HG02870 (cell line): ENCODE measurements around the gene XPOT.

Experiments
- ATAC-seq: cut with Tn5 transposase; IDR thresholded peaks from one replicate; pipeline ENCODE4 v1.9.1; 2021; ENCODE audit warnings: mild to moderate bottlenecking, moderate library complexity; ENCODE audit not compliant: unreplicated experiment

XPOT gene

DNA sequence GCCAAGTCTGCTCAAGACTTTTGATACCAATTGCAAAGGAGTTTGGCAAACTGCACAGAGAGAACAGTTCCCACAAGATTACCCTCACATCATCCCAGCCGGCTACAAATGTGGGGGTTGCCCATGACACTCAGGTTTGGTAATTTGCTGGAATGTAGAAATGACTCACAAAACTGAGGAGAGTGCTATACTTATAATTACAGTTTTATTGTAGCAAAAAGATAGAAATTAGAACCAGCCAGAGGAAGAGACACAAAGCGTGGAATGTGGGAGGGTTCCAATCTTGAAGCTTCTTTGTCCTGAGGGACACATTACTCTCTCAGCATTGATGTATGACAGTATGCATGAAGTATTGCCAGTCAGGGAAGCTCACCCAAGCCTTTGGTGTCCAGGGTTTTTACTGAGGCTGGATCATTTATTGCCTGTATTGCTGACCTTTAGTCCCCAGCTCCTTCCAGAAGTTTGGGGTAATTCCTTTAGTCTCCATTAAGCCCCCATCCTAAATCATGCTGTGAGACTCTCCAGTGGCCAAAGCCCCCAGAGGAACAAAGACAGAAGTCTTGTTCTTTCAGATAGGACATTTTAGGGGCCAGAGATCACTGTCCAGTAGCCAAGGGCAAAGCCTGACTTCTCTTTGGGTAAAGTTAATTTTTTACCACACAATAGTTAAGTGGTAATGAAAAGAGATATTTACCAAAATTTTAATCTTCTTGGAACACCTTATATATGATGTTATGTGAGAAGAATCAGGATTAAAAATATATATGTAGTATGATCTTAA, 57.6 kb downstream of the XPOT start:
- ATAC-seq, result no peak

DNA sequence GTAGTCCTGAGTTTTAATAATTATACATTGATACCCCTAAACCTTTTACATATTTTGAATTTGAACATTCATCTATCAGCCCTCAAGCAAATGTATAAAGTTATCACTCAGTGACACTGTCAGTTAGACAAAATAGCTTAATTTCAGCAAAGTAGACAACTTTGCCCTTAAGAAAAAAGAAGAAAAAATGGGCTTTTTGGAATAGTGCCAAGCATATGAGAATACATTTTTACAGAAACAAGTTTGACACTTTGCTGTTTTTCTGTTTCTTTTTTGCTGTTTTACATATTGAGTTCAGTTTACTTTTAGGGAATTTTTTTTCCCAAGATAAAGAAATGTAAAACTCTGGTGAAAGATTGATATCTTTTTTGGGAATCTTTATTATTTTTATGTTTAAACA, 62.0 kb downstream of the XPOT start:
- no peak for ATAC-seq

DNA sequence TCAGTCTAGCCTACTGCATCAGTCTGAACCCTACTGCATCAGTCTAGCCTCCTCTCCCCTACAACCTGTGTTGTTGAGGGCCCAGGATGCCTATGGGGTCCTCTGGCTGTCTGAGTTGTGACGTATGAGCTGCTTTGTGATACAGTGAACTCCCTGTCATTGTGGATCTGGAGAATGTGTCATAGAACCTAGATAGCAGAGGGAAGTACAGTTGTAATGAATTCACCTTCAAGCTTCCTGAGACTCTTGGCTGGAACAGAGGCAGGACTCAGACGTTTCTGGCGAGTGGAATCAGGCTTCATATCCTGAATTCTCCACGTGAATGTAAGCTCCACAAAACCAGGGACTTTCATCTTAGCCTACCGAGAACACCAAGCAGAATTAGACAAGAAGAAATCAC, 64.8 kb downstream of the XPOT start:
- no peak for ATAC-seq

DNA sequence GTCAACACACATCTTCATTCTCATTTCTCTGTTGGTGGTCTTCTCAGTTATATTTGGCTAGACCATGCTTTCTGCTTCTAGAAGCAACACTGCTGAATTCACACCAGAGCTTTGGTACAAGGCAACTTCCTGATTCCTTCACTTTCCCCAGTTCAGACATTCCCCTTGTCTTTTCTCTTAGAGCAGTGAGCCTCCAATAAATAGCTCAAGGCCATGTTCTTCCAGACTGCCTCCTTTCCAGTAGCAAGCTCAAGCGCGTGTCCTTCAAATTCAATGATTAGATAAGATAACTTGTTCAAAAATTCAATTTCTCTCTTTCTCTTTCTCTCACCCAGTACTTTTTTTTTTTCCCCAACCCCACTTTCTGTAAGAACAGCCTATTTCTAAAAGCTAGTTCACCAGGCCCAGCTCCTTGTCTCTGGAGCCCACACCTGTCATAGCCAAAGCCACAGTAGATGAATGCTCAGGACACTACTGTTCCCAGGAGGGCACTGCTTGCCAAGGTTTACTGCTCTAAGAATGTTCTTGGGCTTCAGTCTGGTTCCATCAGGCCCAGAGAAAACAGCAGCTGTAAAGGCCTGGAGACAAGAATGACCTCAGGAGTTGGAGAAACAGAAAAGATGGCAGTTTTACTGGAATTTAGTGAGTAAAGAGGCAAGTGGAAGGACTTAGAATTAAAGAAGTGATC, 65.4 kb downstream of the XPOT start:
- no peak for ATAC-seq

DNA sequence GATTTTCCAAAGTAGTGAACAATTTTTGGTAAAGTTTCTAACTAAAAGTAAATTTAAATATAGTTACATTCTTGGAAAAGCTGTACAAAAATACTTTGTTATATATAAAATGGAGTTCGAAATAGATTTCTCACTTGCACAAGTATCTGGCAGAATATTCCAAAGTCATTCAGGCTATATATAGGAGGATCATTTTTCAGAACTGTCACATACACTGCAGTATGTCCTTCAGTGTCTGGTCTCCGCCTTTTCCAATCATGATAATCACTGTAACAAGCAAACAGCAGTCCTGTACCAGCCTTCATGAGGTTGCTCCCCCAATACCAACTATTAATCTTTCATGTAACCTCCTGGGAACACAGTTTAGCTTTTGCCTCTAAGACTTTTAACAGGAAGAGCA, 66.3 kb downstream of the XPOT start:
- ATAC-seq, result no peak

DNA sequence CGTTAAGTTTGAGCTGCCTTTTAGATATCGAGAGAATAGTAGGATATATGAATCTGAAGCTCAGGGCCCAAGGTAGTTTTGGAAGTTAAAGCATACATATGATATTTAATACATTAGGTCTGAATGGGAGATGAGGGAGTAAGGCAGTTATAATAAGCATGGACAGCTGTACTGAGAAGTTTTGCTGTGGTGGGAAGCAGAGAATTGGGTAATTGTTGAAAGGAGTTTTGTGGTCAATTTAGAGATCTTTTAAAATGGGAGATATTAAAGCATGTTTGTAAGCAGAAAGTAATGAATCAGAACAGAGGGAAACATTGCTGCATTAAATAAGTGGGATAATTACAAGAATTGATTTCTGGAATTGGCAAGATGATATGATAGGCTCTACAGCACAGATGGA, 69.0 kb downstream of the XPOT start:
- ATAC-seq, result no peak

DNA sequence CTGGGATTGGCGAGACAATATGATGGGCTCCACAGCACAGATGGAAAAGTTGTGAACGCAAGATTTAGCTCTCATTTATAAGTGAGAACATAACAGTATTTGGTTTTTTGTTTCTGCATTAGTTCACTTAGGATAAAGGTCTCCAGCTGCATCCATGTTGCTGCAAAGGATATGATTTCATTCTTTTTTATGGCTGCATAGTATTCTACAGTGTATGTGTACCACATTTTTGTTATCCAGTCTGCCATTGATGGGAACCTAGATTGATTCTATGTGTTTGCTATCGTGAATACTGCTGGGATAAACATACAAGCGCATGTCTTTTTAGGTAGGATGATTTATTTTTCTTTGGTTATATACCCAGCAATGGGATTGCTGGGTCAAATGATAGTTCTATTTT, 71.3 kb downstream of the XPOT start:
- no peak for ATAC-seq

DNA sequence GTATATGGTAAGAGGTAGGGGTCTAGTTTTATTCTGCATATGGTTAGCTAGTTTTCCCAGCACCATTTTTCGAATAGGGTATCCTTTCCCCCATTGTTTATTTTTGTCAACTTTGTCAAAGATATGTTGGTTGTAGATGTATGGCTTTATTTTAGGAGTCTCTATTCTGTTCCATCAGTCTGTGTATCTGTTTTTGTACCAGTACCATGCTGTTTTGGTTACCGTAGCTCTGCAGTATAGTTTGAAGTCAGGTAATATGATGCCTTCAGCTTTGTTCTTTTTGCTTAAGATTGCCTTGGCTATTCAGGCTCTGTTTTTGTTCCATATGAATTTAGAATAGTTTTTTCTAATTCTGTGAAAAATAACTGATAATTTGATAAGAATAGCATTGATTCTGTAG, 72.7 kb downstream of the XPOT start:
- ATAC-seq, result no peak

DNA sequence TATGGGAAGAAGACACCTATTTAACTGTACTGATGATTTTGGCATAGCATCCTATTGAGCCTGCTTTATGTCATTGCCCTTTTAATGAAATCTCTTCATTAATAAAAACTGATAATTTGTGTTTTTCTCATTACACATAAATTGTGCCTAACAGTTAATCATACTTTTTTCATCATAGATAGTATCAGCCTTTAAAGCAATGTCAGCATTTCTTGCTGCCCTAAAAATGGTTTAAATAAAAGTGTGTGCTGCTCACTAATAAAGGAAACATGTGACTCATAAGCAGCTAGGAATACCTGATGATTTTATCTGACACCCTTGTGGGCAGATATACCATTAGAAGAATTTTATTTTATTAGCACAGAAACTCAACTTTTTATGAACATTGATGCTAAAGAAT, 74.5 kb downstream of the XPOT start:
- ATAC-seq, result no peak

DNA sequence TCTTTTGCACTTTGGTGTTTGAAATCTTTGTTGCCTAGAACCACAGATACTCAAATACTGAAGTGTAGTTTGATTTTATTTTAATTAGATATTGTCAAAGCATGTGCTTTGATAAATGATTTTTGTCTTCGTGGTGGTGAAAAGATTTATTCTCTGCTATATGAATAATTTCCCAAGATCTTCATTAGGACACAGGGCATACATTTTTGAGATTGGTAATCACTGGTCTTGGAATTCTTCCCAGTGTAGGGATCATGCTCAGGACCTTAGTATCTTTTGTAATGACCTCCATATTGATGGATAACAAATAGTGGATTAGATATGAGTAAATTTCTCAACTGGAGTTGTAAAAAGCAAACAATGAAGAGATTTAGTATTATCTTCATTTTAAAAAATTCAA, 76.0 kb downstream of the XPOT start:
- ATAC-seq, result no peak

DNA sequence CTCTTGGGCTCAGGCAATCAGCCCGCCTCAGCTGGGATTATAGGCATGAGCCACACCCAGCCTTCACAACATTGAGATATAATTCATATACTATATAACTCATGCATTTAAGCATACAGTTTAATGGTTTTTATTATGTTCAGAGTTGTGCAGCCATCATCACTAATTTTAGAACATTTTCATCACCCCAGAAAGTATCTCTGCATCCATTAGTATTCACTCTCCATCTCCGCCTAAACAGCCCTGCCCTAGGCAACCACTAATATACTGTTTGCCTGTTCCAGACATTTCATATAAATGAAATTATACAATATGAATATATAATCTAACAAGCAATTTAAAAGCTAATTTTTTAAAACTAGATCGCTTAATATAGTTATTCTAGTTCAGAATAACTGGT, 82.5 kb downstream of the XPOT start:
- ATAC-seq, result no peak

DNA sequence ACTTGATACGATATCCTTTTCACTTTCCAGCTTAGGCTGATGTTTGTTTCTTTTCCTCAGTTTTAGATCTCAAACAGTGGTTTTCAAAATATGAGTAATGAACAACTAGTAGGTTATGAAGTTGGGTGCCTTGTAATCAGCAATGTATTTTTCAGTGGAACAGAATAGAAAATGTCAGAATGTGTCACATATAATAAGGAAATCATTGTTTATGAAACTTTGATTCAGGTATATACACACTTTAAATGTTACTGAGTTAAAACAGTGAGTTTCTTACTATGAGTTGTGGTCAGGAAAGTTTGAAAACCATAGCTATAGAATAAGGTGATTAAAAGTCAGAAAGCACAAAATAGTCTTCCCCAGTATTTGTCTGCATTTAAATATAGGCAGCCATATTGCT, 87.5 kb downstream of the XPOT start:
- ATAC-seq, result no peak

DNA sequence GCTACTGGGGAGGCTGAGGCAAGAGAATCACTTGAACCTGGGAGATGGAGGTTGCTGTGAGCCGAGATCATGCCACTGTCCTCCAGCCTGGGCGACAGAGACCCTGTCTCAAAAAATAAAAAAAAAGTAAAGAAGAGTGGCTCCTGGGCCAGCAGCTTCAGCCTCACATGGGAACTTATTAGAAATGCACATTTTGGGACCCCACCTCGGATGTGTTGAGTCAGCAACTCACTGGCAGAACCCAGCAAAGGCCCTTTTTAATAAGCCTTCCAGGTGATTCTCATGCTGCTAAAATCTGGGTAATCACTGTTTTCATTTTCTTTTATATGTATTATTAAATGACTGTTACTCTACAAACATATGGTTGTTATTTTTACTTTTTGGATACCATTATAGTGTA, 89.3 kb downstream of the XPOT start:
- no peak for ATAC-seq

DNA sequence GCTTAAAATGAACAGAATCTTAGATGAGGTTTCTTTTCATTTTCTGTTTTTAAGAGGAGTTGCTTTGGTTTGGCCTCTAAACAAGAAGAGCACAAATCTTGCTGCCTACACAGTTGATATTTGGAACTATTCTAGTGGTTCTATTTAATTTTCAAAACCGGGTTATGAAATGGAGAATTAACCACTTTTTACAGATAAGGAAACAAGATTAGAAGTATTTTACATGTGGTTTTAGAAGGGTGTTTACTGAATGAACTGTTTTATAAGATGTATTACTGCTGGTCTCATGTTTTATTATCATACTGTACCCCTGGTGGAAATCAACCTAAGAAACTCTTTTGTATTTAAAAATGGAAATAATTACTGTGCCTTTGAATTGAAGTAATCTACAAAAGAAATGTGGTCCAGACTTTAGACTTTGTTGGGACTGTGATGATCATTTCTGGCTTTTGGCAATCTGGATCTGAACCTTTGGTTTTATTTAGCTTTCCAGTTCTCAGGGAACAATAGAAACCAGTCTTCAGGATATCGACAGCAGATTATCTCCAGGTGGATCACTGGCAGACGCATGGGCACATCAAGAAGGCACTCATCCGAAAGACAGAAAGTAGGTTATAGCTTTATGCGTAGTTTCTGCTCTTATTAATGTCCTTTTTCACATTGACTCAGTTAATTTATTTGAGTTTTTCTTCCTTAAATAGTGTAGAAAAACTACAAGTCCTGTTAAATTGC, 91.0 kb downstream of the XPOT start:
- ATAC-seq, result no peak

DNA sequence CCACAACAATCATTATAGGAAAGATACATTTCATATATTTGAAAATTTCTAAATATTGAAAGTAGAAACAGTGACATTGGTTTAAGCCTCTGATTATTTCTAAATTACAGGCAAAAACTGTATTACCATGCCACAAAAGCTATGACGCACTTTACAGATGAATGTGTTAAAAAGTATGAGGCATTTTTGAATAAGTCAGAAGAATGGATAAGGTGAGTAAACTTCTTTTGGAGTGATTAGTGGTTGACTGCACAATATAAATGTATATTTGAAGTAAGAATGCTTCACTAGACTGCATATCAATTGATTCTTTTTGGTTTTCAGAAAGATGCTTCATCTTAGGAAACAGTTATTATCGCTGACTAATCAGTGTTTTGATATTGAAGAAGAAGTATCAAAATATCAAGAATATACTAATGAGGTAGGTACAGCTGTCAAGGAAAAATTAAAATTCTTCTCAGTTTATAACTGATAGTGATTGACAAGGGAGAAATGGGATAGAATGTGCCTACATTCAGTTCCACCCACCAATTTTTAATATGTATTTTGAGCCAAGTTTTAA, 92.7 kb downstream of the XPOT start:
- ATAC-seq, result no peak

DNA sequence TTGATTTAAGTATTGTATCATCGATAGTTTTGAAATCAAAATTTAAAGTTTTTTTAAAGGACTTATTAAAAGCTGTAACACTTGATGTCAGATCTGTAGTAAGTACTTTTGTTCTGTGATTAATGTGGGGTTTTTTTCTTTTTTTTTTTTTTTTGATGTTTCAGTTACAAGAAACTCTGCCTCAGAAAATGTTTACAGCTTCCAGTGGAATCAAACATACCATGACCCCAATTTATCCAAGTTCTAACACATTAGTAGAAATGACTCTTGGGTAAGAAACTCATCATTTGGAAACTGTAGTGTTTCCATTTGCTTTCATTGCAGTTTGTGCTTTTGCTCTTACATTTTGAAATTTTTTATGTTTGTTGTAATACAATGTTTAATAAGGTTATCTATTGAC, 93.3 kb downstream of the XPOT start:
- ATAC-seq, result no peak

DNA sequence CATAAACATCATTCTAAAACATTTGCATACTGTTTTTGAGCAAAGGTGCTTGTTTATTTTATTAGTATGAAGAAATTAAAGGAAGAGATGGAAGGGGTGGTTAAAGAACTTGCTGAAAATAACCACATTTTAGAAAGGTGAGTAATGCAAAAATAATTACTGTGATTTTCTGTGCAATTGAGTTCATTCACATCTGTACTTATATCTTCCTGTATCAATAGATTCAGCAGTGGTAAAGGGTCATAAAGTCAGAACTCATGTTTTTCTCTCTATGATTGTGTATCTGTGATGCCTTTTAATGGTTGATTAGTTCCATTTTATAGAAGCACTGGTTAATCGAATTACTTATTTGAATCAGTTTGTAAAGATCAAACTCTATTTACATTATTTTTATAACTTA, 93.7 kb downstream of the XPOT start:
- no peak for ATAC-seq

DNA sequence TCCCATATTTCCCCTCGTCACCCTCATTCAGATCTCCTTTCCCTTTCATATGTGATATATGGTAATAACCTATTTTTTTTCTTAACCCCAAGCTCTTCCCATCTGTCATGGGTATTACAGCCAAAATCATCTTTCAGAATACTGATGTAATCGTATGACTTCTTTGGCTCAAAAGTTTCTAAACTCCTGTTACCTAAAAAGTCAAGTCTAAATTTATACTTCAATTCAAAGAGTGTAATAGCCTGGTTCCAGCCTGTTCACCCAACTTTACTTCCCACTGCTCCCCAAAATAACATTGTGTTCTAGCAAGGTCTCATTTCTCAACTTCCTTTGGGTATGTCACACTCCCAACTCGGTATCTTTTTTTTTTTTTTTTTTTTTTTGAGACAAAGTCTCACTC, 96.2 kb downstream of the XPOT start:
- ATAC-seq, result no peak
